Omental fat pad (tissue), 4 donors: ENCODE data around the gene ST13. TPM values are rescaled to one million over a fixed set of nuclear protein-coding genes. Genes with fewer than 3 reads are reported as not detected.

Experiments used
- ATAC-seq: fragments of 150-250 bp; one replicate; pipeline ENCODE4 v1.9.1; 2016; ENCODE audit warnings: mild to moderate bottlenecking, moderate library complexity; ENCODE audit not compliant: low FRiP score
- DNase-seq: peaks from one replicate; pipeline ENCODE4 v3.0.0-alpha.2; 2019; ENCODE audit warnings: low spot score
- total RNA-seq, 4 donors: library from RNA; depleted of rRNA; stranded (reverse); fragments of >200 nt; gene quantifications; one replicate each; pipeline ENCODE4 v1.1.0, GENCODE V29; 2016
- TF ChIP-seq, protein P1 (sequence below), 3 donors: fragments of 450-650 bp; IDR thresholded peaks; one replicate each; pipeline ENCODE4 v1.5.1; 2016 to 2017; ENCODE audit warnings: antibody characterized with exemption in 3 of 3, mild to moderate bottlenecking in 3 of 3, moderate library complexity in 2 of 3

Gene ST13
- total RNA-seq, 4 donors from 2014 or later, result 118 to 228 (median 185) TPM

- TF ChIP-seq, protein P1, sequence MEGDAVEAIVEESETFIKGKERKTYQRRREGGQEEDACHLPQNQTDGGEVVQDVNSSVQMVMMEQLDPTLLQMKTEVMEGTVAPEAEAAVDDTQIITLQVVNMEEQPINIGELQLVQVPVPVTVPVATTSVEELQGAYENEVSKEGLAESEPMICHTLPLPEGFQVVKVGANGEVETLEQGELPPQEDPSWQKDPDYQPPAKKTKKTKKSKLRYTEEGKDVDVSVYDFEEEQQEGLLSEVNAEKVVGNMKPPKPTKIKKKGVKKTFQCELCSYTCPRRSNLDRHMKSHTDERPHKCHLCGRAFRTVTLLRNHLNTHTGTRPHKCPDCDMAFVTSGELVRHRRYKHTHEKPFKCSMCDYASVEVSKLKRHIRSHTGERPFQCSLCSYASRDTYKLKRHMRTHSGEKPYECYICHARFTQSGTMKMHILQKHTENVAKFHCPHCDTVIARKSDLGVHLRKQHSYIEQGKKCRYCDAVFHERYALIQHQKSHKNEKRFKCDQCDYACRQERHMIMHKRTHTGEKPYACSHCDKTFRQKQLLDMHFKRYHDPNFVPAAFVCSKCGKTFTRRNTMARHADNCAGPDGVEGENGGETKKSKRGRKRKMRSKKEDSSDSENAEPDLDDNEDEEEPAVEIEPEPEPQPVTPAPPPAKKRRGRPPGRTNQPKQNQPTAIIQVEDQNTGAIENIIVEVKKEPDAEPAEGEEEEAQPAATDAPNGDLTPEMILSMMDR (IDR thresholded peaks at IDR 0.05), result peak in 1 of 3 donors; percentile 8
- DNase-seq (peak; percentile 76), ATAC-seq (peak; percentile 94)
Observed at GRCh38 chr22:40818747-40819598, 37.5 kb downstream of the ST13 start, which contains the start of gene SLC25A17. SLC25A17 (minus strand) TSS chr22:40819346; CDS start chr22:40819248, 98 bp downstream.

- TF ChIP-seq, protein P1 (IDR thresholded peaks at IDR 0.05), result no peak
- no peak for DNase-seq
- ATAC-seq, result no peak
Observed at GRCh38 chr22:40818192-40818746, 38.2 kb downstream of the ST13 start.

- DNase-seq, result no peak
- no peak for ATAC-seq
- TF ChIP-seq, protein P1 (IDR thresholded peaks at IDR 0.05), result no peak
Observed at GRCh38 chr22:40817737-40818136, 38.7 kb downstream of the ST13 start.

DNA sequence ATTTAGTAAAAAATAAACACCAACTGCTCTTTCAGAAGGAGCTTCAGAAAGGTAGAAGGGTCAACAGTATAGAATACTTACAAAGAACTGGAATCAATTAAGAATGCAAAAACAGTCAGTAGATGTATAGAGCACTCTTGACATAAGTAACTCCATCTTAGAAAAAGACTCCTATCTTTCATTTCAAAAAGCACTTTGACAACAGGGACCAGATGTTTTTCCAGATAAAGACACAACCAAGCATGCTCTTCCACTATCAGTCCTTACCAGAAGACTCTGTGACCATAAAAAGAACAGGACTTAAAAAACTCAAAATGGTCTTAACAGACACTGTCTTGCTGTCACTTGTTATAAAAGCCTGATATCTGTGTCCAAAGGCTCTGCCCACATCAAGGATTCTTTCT is 42.5 kb downstream of the ST13 start:
- DNase-seq, result no peak
- TF ChIP-seq, protein P1 (IDR thresholded peaks at IDR 0.05), result no peak
- ATAC-seq, result no peak

DNA sequence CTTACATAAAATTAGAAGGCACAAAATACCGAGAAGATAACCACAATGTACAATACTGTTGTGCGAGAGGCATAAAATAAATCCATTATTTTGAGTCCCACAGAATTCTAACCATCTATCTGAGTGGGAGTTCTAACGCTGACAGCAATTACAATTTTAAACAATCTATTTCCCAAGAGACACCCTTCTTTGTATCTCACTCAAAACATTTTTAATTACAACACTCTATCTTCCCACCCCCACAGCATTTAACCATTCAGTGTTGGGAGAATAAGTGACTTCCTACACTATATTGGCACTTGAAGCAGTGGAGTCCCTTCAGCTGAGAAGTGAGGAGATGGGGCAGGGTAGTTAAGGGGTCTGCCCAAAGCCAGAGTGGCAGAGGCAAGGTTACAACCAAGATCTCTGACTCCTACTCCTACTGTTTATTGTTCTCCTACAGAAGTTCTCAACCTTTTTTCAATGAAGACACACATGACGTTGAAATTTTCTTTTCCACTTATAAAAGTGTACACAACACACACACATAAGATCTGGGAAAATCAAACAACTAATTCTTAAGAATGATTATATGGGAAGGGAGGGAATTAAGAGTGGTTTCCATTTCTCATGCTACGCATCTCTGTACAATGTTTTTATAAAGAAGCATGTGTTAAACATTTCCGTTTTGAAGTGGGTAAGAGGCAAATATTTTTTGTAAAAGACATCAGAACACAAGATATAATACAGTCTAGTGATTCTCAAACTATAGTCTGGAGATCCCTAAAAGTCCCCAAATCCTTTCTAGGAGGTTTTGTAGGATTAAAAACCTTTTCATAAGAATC is 48.2 kb downstream of the ST13 start:
- ATAC-seq, result no peak
- TF ChIP-seq, protein P1 (IDR thresholded peaks at IDR 0.05), result no peak
- DNase-seq, result no peak

DNA sequence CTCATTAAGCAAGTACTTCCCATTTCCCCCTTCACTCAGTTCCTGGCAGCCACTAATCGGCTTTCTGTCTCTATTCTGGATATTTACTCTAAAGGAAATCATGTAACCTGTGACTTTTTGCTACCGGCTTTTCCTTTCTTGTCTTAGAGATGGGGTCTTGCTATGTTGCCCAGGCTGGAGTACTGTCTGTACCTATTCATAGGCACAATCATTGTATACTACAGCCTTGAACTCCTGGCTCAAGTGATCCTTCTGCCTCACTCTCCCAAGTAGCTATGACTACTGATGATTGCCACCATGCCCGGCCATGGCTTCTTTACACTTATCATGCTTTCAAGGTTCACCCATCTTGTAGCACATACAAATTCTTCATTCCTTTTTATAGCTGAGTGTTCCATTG is 49.7 kb downstream of the ST13 start:
- TF ChIP-seq, protein P1 (IDR thresholded peaks at IDR 0.05), result no peak
- DNase-seq (no peak), ATAC-seq (no peak)
